HG03571 (cell line): ENCODE data around the gene LRBA.
A peak's percentile ranks its signal among the peaks of the same experiment; 100 is the strongest.
"Not testable (repeated sequence)": the region's sequence is repeated elsewhere in the genome, so short reads cannot be mapped to it uniquely, and the experiment has no call there.

Experiments used
- ATAC-seq: cut with Tn5 transposase; IDR thresholded peaks from one replicate; pipeline ENCODE4 v1.9.1; 2021; ENCODE audit not compliant: unreplicated experiment

The LRBA gene

DNA sequence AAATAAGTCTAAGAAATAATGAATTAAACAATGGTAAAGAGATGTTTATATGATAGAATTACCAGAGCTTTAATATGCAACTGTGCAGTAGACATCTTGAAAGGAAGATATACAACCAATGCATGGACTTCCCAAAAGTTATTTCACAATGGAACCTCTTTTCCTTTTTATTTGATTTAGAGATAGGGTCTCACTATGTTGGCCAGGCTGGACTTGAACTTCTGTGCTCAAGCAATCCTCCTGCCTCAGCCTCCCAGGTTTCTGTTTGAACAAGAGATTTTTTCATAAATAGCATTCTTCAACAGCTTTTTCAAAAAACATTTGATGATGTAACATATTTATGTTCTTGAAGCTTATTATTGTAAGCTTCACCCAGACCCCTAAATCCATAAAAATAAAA, 72.0 kb downstream of the LRBA start:
- ATAC-seq, result no peak

- ATAC-seq, result no peak
These were observed 72.5 kb downstream of the LRBA start for GRCh38 chr4:150942539-150942938.

- ATAC-seq, result no peak
These were observed 75.0 kb downstream of the LRBA start for GRCh38 chr4:150940123-150940522.

- ATAC-seq, result no peak
These were observed 75.6 kb downstream of the LRBA start for GRCh38 chr4:150939530-150939929.

GRCh38 chr4:150938873-150939499, 76.1 kb downstream of the LRBA start:
- no peak for ATAC-seq

DNA sequence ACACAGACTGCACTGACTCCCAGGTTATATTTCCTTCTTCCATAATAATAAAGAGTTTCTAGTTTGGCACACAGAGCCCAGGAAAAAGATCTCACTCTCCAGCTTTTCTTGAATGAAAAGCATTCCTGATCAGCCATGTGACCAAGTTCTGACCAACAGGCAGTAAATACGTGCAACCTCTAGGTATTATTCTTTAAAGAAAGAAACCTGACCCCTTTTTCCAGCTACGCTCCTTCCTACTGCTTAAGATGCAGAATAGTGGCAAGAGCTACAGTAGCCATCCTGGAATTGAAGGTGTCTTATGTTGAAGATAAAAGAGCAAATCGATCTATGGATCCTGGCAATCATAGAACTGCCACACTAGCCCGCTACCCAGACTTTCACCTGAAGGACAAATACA, 76.7 kb downstream of the LRBA start:
- ATAC-seq, result no peak

DNA sequence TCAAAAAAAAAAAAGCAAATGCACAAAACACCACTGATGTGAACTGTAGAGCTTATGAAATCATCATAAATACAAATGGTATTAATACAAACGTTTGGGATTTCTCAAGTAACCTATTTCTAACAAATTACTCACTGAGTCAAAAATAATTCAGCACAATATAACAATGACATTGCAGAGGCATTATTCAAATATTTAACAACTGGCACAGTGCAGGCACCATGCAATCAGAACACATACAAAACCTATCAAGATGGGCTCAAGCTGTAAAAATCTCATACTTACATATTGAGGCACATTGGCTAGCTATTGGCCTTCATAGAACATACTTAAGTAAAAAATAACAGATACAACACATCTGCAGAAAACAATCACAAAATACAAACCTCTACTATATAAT, 81.1 kb downstream of the LRBA start:
- no peak for ATAC-seq

GRCh38 chr4:150931796-150932195, 83.3 kb downstream of the LRBA start:
- ATAC-seq, result no peak

- ATAC-seq, result no peak
These were observed 84.1 kb downstream of the LRBA start for GRCh38 chr4:150931005-150931404.

DNA sequence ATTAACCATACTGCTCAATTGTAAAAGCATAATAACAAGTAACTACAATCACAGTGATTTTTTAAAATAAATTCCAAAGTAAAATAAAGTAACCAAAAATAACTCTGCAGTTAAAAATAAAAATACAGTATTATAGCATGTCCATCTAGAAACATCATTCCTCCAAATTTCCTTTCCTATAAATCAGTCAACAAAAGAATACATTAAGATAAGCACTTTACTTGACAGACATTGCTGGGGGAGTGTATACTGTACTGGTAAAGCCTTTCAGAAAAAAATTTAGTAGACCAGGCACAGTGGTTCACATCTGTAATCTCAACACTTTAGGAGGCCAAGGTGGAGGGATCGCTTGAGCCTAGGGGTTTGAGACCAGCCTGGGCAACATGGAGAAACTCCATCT, 91.1 kb downstream of the LRBA start:
- ATAC-seq, result no peak

DNA sequence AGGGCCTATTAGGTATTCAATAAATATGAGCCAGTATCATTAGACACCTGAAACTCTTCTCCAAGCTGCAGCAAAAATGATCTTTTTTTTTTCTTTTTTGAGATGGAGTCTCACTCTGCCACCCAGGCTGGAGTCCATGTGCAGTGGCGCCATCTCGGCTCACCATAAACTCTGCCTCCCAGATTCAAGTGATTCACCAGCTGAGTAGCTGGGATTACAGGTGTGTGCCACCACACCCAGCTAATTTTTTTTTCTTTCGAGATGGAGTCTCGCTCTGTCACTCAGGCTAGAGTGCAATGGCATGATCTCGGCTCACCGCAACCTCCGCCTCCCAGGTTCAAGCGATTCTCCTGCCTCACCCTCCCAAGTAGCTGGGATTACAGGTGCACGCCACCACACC, 93.6 kb downstream of the LRBA start:
- ATAC-seq, result not testable (repeated sequence)

DNA sequence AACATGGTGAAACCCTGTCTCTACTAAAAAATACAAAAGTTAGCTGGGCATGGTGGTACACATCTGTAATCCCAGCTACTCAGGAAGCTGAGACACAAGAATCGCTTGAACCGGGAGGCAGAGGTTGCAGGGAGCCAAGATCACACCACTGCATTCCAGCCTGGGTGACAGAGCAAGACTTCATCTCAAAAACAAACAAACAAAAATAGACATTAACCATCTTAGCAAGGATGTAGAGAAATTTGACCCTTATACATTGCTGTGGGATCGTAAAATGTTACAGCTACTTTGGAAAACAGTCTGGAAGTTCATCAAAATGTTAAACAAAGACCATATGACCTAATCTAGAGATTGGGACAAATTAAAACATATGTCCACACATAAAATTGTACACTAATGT, 96.5 kb downstream of the LRBA start:
- not testable (repeated sequence) for ATAC-seq

GRCh38 chr4:150911326-150911725, 103.8 kb downstream of the LRBA start:
- no peak for ATAC-seq

DNA sequence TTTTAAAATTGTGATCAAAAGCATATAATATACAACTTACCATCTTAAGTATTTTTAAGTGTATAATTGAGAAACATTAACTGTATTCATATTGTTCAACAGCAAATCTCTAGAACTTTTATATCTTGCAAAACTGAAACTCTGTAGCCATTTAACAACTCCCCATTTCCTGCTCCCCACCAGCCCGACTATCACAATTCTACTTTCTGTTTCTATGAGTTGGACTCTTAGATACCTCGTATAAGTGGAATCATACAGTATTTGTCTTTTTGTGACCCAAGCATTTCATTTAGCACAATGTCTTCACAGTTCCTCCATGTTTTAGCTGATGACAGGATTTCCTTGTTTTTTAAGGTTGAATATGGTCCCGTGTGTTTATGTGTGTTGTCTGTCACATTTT, 106.0 kb downstream of the LRBA start:
- ATAC-seq, result peak; percentile 66

DNA sequence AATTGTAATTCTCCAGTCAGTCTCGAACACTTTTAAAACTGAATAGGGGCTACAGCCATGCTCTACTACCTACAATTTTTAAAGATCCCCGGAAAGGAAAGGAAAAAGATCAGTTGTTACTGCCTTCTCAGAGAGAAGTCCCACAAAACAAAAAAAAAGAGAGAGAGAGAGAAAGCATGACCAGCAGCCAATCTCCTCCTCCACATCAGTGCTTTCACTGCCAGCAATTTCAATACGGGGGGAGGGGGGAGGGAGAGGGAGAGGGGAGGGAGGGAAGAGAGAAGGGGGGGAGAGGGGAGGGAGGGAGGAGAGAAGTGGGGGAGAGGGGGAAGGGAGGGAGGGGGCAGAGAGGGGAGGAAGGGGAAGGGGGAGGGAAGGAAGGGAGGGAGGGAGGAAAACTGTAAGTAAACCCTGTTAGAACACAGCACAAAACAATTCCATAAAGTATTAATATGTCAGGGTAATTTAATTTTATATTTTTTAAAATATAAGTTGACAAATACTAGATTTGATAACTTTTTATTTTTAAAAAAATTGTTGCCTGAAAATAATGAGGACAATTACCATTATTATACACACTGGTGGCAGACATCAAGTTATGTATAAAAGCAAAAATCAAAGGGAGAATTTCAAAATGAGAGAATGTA, 108.0 kb downstream of the LRBA start:
- ATAC-seq, result no peak

DNA sequence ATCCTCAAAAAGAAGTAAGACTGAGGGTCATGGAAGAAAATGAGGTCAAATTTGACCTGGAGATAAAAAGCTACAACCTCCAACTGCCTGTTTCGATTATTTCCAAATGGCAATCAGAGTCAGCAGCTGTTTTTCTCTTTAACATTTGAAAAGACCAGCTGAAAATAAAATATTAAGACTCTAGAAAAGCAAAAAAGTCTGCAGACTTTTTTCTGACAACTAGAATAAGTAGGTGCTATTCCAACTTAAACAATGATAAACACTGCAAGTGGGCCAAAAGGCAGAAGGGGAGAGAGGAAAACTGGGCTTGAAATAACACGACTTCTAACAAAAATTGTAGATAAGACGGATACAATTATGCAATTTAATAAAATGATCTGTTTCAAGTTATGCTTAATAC, 110.4 kb downstream of the LRBA start:
- no peak for ATAC-seq

- ATAC-seq, result no peak
These were observed 111.5 kb downstream of the LRBA start for GRCh38 chr4:150903603-150904002.

GRCh38 chr4:150896497-150896896, 118.6 kb downstream of the LRBA start:
- ATAC-seq, result no peak

- ATAC-seq, result no peak
These were observed 124.8 kb downstream of the LRBA start for GRCh38 chr4:150890246-150890645.

DNA sequence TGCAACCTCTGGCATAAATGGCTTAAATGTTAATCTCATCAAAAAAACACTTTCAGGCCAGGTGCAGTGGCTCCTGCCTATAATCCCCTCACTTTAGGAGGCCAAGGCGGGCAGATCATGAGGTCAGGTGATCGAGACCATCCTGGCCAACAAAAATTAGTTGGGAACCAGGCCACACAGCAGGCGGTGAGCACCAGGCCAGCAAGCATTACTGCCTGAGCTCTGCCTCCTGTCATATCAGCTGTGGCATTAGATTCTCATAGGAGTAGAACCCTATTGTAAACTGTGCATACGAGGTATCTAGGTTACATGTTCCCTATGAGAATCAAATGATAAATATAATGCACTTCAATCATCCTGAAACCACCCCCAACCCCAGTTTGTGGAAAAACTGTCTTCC, 125.8 kb downstream of the LRBA start:
- no peak for ATAC-seq

GRCh38 chr4:150888625-150889024, 126.5 kb downstream of the LRBA start:
- ATAC-seq, result no peak

DNA sequence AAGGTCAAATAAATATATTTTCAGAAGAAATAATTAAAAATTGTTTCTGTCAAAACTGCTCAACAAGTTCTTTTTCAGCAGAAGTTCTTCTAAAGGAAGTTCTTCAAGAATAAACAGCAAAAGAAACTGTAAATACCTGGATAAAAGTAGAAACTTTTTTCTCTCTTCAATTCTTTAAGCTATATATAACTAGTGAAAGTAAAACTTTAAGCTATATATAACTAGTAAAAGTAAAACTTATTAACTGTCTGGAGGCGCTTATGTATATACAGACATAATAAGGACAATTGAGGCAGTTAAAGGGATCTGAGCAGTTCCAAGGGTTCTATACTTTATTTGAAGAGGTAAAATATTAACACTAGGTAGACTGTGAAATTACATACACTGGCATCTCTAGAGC, 126.9 kb downstream of the LRBA start:
- no peak for ATAC-seq

DNA sequence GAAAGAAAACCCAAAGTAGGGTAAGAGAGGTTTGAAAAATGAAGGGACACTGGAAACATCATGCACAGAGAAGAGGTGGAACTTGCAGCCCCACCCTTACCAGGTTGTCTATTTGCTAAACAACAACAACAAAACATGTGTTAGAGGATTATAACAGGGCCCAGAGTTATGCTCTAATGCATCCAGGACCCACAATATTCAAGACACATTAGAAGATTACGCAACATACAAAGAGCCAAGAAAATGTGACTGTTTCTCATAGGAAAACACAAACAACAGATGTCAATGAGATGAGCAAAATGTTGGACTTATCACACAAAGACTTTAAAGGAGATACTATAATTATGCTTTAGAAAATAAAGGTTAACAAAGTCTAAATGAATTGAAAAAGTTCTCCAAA, 128.5 kb downstream of the LRBA start:
- no peak for ATAC-seq
